WTC11 (cell line): Measurements from ENCODE around the gene CNOT6. TPM values are rescaled to one million over a fixed set of nuclear protein-coding genes. Genes with fewer than 3 reads are reported as not detected.

Experiments
- ATAC-seq: fragments of 200-7000 bp; cut with Tn5 transposase; 2 replicates; pipeline ENCODE4 v1.10.0; 2021; ENCODE audit warnings: mild to moderate bottlenecking, moderate library complexity
- CTCF ChIA-PET: fragments of 300-600 bp; sonication (Branson Sonifier 250); formaldehyde crosslinking; loops from one replicate; lab custom pipeline; 2021; ENCODE audit warnings: antibody characterized with exemption; lab: Charles Lee
- POLR2A ChIA-PET: fragments of 350-600 bp; sonication (Branson Sonifier 250); formaldehyde crosslinking; loops from one replicate; lab custom pipeline; 2021; ENCODE audit warnings: antibody characterized with exemption; lab: Charles Lee
- DNase-seq: peaks from one replicate; pipeline ENCODE4 v3.0.0; 2021; ENCODE audit warnings: low spot score
- H3K27ac Mint-ChIP-seq: 2 replicates; pipeline ENCODE4 v1.8.0; 2021; ENCODE audit warnings: mixed read lengths
- H3K27me3 Mint-ChIP-seq: 2 replicates; pipeline ENCODE4 v1.8.0; 2021; ENCODE audit warnings: low read depth, mild to moderate bottlenecking, moderate library complexity, mixed read lengths
- H3K36me3 Mint-ChIP-seq: 2 replicates; pipeline ENCODE4 v1.8.0; 2021; ENCODE audit warnings: mixed read lengths
- H3K4me1 Mint-ChIP-seq: 2 replicates; pipeline ENCODE4 v1.8.0; 2022; ENCODE audit warnings: mixed read lengths
- H3K4me3 Mint-ChIP-seq: 2 replicates; pipeline ENCODE4 v1.8.0; 2021; ENCODE audit warnings: mild to moderate bottlenecking, moderate library complexity, mixed read lengths
- H3K9me3 Mint-ChIP-seq: 2 replicates; pipeline ENCODE4 v1.8.0; 2021; ENCODE audit warnings: mixed read lengths
- ESRRA ChIP-seq: sonication (generic); formaldehyde crosslinking; IDR thresholded peaks from 2 replicates; pipeline ENCODE4 v1.8.1; 2022; ENCODE audit warnings: mild to moderate bottlenecking, missing genetic modification reagents, borderline replicate concordance
- SMAD4 ChIP-seq: sonication (generic); formaldehyde crosslinking; IDR thresholded peaks from 2 replicates; pipeline ENCODE4 v1.8.0; 2022; ENCODE audit warnings: mild to moderate bottlenecking, missing genetic modification reagents
- SP1 ChIP-seq: sonication (generic); formaldehyde crosslinking; conservative IDR thresholded peaks from 2 replicates; pipeline ENCODE4 v1.8.1; 2022; ENCODE audit warnings: missing genetic modification reagents
- ZBTB21 ChIP-seq: sonication (generic); formaldehyde crosslinking; IDR thresholded peaks from 2 replicates; pipeline ENCODE4 v1.8.1; 2023; ENCODE audit warnings: mild to moderate bottlenecking, missing genetic modification reagents, borderline replicate concordance
- total RNA-seq: library from RNA; stranded (reverse); gene quantifications from 3 replicates; pipeline ENCODE4 v1.2.3, GENCODE V29; 2021
- TF ChIP-seq, protein P1 (sequence below): sonication (generic); formaldehyde crosslinking; IDR thresholded peaks from 2 replicates; pipeline ENCODE4 v1.8.1; 2022; ENCODE audit warnings: mild to moderate bottlenecking, moderate library complexity, missing genetic modification reagents
- TF ChIP-seq, protein P2 (sequence below): sonication (generic); formaldehyde crosslinking; IDR thresholded peaks from 2 replicates; pipeline ENCODE4 v1.8.1; 2023; ENCODE audit warnings: mild to moderate bottlenecking, missing genetic modification reagents
- TF ChIP-seq, protein P3 (sequence below): fragments of 250-450 bp; sonication (Bioruptor Pico); IDR thresholded peaks from 2 replicates; pipeline ENCODE4 v2.1.2; 2022; ENCODE audit warnings: mild to moderate bottlenecking, moderate library complexity

The CNOT6 gene
- total RNA-seq, 1 experiment from 2014 or later, result 41.0 TPM

DNA sequence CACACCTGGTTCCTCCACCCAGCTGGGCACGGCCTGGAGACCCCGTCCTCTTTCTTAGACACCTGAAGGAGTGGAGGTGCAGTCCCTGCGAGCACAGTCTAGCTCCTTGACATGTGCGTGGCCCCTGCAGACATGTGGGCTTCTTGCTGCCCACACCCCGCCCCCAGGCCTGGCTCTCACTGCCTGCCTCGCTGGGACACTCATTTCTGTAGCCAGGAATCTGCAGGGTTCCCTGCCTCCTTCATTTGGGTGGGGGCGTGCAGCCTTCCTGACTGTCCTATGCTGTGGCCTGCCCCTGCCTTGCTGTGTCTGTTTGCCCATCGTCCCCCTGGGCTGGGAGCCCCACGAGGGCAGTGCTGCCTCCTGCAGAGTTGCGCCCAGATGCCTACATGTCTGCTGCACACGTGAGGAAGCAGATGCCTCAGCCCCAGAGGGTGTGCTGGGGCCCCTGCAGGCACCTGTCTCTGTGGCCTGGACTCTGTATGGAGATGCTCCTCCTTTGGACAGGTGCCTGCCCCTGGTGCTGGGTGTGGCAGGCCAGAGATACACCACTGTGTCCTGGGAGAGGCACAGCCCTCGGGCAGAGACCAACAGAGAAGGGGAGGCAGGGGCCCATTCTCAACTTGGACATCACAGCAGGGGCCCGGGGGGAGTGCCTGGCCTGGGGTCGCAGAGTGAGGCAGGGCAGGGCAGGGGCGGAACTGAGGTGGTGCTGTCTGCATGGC, 132.6 kb downstream of the CNOT6 start:
- TF ChIP-seq ESRRA (CRISPR knock-in tag), result no peak
- TF ChIP-seq, protein P1, sequence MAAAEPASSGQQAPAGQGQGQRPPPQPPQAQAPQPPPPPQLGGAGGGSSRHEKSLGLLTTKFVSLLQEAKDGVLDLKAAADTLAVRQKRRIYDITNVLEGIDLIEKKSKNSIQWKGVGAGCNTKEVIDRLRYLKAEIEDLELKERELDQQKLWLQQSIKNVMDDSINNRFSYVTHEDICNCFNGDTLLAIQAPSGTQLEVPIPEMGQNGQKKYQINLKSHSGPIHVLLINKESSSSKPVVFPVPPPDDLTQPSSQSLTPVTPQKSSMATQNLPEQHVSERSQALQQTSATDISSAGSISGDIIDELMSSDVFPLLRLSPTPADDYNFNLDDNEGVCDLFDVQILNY, result no peak
- no peak for TF ChIP-seq ZBTB21
- TF ChIP-seq, protein P2, sequence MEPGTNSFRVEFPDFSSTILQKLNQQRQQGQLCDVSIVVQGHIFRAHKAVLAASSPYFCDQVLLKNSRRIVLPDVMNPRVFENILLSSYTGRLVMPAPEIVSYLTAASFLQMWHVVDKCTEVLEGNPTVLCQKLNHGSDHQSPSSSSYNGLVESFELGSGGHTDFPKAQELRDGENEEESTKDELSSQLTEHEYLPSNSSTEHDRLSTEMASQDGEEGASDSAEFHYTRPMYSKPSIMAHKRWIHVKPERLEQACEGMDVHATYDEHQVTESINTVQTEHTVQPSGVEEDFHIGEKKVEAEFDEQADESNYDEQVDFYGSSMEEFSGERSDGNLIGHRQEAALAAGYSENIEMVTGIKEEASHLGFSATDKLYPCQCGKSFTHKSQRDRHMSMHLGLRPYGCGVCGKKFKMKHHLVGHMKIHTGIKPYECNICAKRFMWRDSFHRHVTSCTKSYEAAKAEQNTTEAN, result no peak
- TF ChIP-seq SMAD4 (CRISPR knock-in tag), result no peak
- no peak for TF ChIP-seq SP1 (CRISPR knock-in tag)
- Mint-ChIP-seq H3K27me3 (no peaks in the 10 kb centered on the region), H3K9me3 (no peaks in the 10 kb centered on the region), H3K36me3 (no peaks in the 10 kb centered on the region), H3K27ac (no peak overlapping the region), H3K4me1 (peaks cover 2% of the 10 kb centered on the region; the same call in 1 of the 2 replicates), H3K4me3 (no peak overlapping the region)
- DNase-seq, result no peak
- CTCF ChIA-PET, result interaction anchor here (0.8 to 5.6 kb wide), 3 partner anchors 8 to 311 kb away, joined by 3 to 42 read pairs (median 3); no protein-coding TSS in a partner anchor
- no peak for ATAC-seq
- POLR2A ChIA-PET, result no interaction called here

DNA sequence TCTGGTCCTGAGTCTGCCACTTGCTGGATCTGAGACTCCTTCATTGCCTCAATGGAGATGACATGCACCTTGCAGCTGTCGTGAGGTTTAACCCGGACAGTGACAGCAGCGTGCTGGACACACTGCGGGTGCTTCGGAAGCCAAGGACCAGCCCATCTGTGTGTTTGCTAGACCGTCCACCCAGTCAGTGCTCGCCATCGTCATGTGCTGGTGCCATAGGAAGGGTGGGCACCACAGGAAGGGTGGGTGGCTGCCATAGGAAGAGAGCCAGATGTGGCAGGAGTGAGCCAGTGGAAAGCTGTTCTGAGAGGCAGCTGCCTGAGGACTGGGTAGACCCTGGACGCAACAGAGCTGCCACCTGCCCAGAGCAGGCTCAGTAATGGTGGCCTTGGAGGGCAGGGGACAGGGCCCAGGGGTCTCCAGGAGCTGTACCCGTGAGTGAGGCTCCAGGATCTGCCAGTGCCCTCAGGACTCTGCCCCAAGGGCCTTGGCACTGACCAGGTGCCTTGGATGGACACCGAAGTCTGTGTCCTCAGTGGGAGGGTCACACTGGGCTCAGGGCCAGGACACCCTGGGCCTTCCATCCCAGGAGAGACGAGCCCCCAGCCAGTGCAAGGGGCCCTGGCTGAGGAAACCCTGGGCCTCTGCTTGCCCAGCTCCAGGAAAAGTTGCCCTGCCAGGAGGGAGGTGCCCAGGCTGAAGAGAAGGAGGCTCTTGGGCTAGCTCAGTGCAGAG, 133.4 kb downstream of the CNOT6 start:
- CTCF ChIA-PET, result interaction anchor here (0.8 to 5.6 kb wide), 2 partner anchors 8 to 21 kb away, joined by 3 to 42 read pairs; no protein-coding TSS in a partner anchor
- ATAC-seq (no peak), DNase-seq (no peak)
- Mint-ChIP-seq H3K9me3 (no peaks in the 10 kb centered on the region), H3K27me3 (no peaks in the 10 kb centered on the region), H3K36me3 (no peaks in the 10 kb centered on the region), H3K27ac (no peak overlapping the region), H3K4me1 (peaks cover 7% of the 10 kb centered on the region; the same call in 1 of the 2 replicates), H3K4me3 (no peak overlapping the region)
- TF ChIP-seq, protein P3, sequence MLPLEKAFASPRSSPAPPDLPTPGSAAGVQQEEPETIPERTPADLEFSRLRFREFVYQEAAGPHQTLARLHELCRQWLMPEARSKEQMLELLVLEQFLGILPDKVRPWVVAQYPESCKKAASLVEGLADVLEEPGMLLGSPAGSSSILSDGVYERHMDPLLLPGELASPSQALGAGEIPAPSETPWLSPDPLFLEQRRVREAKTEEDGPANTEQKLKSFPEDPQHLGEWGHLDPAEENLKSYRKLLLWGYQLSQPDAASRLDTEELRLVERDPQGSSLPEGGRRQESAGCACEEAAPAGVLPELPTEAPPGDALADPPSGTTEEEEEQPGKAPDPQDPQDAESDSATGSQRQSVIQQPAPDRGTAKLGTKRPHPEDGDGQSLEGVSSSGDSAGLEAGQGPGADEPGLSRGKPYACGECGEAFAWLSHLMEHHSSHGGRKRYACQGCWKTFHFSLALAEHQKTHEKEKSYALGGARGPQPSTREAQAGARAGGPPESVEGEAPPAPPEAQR (CRISPR knock-in tag), result no peak
- POLR2A ChIA-PET, result no interaction called here

Other genes with a start within 250 kb of the CNOT6 start
- 42.4 to 42.9 TPM (median 42.9 TPM) in 3 replicates for gene MAPK9, start 202.3 kb upstream of the CNOT6 start, total RNA-seq
- 124 to 138 TPM (median 136 TPM) in 3 replicates for gene GFPT2, start 141.0 kb upstream of the CNOT6 start, total RNA-seq
- 0.39 TPM in 1 of 3 replicates, not detected in the others for gene SCGB3A1, start 97.1 kb downstream of the CNOT6 start, total RNA-seq
- gene FLT4, start 155.2 kb downstream of the CNOT6 start, total RNA-seq, result 11.0 to 12.7 TPM (median 12.4 TPM) in 3 replicates
- not detected in 3 replicates for gene OR2Y1, start 245.7 kb downstream of the CNOT6 start, total RNA-seq